GM12872 (cell line): ENCODE data around the gene COL24A1.

Experiments
- CTCF ChIP-seq: IDR thresholded peaks from 3 replicates; pipeline ENCODE4 v1.5.1; 2011; ENCODE audit warnings: low read depth, mild to moderate bottlenecking, low read length, moderate library complexity; ENCODE audit not compliant: insufficient read depth

Gene COL24A1

DNA sequence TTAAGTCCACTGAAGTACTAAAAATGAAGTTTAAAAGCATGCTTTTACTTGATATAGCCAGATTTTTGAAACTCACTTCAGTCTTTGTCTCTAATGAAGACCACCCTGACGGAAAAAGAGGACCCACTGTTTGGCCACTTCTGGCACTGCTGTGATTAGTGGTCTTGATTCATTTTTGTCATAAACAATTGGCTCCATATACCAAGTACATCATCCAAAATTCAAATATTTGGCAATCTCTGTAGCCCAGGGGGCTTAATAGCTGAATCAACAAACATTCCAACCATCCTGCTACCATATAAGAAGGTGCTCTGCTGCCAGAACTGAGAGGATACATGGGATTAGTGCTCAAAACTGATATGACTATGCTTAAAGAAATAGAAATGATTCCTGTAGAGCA lies 156.0 kb downstream of the COL24A1 start:
- TF ChIP-seq CTCF: no peak

DNA sequence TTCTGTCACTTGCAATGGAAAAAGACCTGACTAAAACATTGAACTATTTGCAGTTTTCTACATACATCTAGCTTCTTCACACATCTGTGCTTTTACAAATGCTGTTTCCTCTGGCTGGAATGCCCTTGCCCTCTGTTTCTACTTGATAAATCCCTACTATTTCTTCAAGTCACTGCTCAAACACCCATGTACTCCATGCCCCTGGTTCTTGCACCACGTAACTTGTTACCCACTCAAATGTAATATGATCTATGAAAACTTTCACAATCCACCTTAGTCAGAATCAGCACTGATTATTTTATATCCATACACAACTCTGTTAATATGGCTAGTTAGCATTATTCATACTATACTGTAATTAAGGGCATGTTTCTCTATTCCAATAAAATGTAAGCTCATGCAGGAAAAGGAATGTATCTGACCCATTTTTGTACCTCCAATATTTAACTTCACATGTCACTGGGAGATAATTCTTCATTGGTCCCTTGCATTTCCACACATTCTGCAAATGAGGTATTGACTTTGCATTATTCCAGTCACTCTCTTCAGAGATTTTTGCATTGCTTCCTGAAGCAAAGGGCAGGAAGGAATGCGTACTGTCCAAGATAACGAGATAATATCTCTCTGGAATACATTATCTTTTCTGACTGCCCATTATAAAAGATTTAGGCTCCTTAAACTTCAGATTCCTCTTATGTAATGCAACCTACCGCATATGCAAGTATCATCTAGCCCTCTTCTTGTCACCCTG lies 158.3 kb downstream of the COL24A1 start:
- TF ChIP-seq CTCF: no peak

DNA sequence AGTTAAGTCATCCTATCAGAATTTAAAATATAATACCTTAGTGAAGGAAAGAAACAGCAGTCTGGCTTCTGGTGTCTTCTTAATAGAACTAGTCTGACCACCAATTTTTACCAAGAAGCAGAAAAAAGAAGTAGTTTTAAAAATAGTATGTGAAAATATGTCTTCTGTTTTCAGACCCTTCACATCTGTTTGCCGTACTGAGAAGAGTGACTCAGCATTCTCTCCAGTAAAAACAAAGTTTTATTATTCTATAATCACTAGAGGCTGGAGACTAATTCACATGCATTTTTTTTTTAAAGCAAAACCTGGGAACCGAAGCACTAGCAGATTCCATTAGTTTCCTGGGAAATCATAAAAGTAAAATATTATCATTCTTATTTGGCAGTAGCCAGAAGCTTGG lies 163.8 kb downstream of the COL24A1 start:
- no peak for TF ChIP-seq CTCF

DNA sequence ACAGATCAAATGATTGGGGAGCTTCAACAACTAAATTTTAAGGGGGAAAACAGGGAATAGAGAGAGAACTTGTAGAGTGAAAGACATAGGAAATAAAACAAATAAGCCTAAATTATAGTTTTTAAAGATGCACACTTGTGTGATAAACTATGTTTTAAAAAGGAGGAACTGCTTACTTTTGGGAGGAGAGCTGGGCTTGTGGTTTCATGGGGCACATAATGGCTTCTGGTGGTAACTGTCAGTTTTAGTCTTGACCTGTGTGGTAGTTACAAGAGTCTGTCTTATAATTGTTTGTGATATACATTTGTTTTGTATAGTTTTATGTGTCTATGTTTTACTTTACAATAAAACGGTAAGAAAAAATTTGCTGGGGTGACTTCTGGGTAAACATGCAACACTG lies 165.3 kb downstream of the COL24A1 start:
- TF ChIP-seq CTCF: no peak

DNA sequence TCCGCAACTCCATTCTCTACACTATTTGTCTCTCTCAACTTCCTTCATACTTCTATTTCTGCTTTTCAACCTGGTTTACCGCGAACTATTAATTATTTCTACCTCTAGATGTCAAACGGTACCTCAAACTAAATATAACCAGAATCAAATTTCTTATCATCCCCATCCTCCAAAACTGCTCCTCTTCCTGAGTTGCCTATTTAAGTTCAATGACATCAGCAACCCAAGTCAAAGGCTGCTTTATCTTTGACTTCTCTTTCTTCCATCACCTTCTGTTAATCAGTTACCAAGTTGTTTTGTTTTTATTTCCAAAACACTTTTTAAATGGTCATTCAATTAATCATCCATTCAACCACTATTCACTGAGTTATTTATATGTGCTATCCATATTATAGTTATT lies 171.9 kb downstream of the COL24A1 start:
- TF ChIP-seq CTCF: no peak

- TF ChIP-seq CTCF: no peak
Observed at GRCh38 chr1:85983316-85983715, 173.3 kb downstream of the COL24A1 start.

DNA sequence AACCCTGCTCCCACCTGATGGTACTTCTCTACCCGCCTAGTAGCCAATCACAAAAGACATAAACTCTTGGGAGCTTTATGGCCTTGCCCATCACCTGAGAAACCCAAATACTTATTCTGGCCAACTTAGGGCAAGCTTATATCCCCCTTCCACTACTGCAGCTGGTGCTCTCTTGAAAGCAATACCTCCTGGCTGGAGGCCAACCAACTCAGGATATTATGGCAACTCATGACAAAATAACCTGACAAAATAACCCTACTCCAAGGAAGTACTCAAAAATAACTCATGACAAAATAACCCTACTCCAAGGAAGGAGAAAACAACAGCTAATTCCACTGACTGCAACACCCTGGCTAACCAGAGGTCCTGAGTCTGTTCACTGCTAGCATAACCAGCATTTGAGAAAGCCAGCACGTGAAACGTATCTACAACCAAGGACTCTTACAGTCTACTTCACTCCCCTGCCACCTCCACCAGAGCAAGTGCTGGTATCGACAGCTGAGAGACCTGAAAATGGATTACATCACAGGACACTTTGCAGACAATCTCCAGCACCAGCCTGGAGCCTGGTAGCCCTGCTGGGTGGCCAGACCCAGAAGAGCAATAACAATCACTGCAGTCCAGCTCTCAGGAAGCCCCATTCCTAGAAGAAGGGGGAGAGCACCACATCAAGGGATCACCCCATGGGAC lies 179.9 kb downstream of the COL24A1 start:
- no peak for TF ChIP-seq CTCF
